Measurements from ENCODE around the gene GDF2.

Gene GDF2

GRCh38 chr10:47322300-47323061 is at the start of gene GDF2:
Gene GDF2 (plus strand): TSS chr10:47322454. CDS start chr10:47322669, 215 bp downstream.
- DNase-seq (ENCODE audit: low read depth in 2 of 2) = no peak

GRCh38 chr10:47276071-47276470 is 46.2 kb upstream of the GDF2 start:
- no peak for DNase-seq (ENCODE audit: low read depth in 2 of 2)

- no peak for DNase-seq (ENCODE audit: low read depth in 2 of 2)
These were observed 45.5 kb upstream of the GDF2 start for GRCh38 chr10:47276576-47277351.

GRCh38 chr10:47277352-47278151 is 44.7 kb upstream of the GDF2 start:
- DNase-seq (ENCODE audit: low read depth in 2 of 2) = no peak

- DNase-seq (ENCODE audit: low read depth in 2 of 2) = no peak
These were observed 44.1 kb upstream of the GDF2 start for GRCh38 chr10:47278152-47278473.

- no peak for DNase-seq (ENCODE audit: low read depth in 2 of 2)
These were observed 43.5 kb upstream of the GDF2 start for GRCh38 chr10:47278720-47279119.

GRCh38 chr10:47279276-47279675 is 43.0 kb upstream of the GDF2 start:
- DNase-seq (ENCODE audit: low read depth in 2 of 2) = no peak

- DNase-seq (ENCODE audit: low read depth in 2 of 2) = no peak
These were observed 40.1 kb upstream of the GDF2 start for GRCh38 chr10:47282005-47282656.

- no peak for DNase-seq (ENCODE audit: low read depth in 2 of 2)
These were observed 39.6 kb upstream of the GDF2 start for GRCh38 chr10:47282657-47283018.

- no peak for DNase-seq (ENCODE audit: low read depth in 2 of 2)
These were observed 39.1 kb upstream of the GDF2 start for GRCh38 chr10:47283101-47283630.

- DNase-seq (ENCODE audit: low read depth in 2 of 2) = no peak
These were observed 38.4 kb upstream of the GDF2 start for GRCh38 chr10:47283848-47284247.

GRCh38 chr10:47285381-47286115 is 36.7 kb upstream of the GDF2 start:
- no peak for DNase-seq (ENCODE audit: low read depth in 2 of 2)

- DNase-seq (ENCODE audit: low read depth in 2 of 2) = no peak
These were observed 36.1 kb upstream of the GDF2 start for GRCh38 chr10:47286116-47286505.

- DNase-seq (ENCODE audit: low read depth in 2 of 2) = no peak
These were observed 35.5 kb upstream of the GDF2 start for GRCh38 chr10:47286591-47287315.

- DNase-seq (ENCODE audit: low read depth in 2 of 2) = no peak
These were observed 34.9 kb upstream of the GDF2 start for GRCh38 chr10:47287365-47287802.

GRCh38 chr10:47287805-47288204 is 34.4 kb upstream of the GDF2 start:
- no peak for DNase-seq (ENCODE audit: low read depth in 2 of 2)

GRCh38 chr10:47288236-47288635 is 34.0 kb upstream of the GDF2 start:
- DNase-seq (ENCODE audit: low read depth in 2 of 2) = no peak

GRCh38 chr10:47288916-47289495 is 33.2 kb upstream of the GDF2 start:
- no peak for DNase-seq (ENCODE audit: low read depth in 2 of 2)

GRCh38 chr10:47289921-47290320 is 32.3 kb upstream of the GDF2 start:
- no peak for DNase-seq (ENCODE audit: low read depth in 2 of 2)

- DNase-seq (ENCODE audit: low read depth in 2 of 2) = no peak
These were observed 31.9 kb upstream of the GDF2 start for GRCh38 chr10:47290338-47290737.
